Measurements from ENCODE around the gene IL15RA.

Gene IL15RA, protein sequence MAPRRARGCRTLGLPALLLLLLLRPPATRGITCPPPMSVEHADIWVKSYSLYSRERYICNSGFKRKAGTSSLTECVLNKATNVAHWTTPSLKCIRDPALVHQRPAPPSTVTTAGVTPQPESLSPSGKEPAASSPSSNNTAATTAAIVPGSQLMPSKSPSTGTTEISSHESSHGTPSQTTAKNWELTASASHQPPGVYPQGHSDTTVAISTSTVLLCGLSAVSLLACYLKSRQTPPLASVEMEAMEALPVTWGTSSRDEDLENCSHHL

GRCh38 chr10:5977471-5978229 is at the start of gene IL15RA:
TSS of gene IL15RA (minus strand) at chr10:5977543. CDS start at chr10:5977492, 51 bp downstream.
- Histone ChIP-seq H3K27me3 (ENCODE audit: low read depth, low read length) (no peaks in the 10 kb centered on the region), H3K4me1 (ENCODE audit: control insufficient read depth in 1 of 2, insufficient read depth in 2 of 2, low read length in 2 of 2) (peaks cover 0 to 7% of the 10 kb centered on the region in 2 donors), H3K27ac (ENCODE audit: low read length) (peak within 1 kb of the TSS; percentile 83), H3K36me3 (ENCODE audit: control insufficient read depth in 1 of 2, insufficient read depth in 2 of 2, low read length in 2 of 2) (no peaks in the 10 kb centered on the region), H3K9me3 (ENCODE audit: control insufficient read depth in 1 of 2, low read length in 2 of 2) (no peaks in the 10 kb centered on the region), H3K4me3 (ENCODE audit: low read depth in 1 of 2, low read length in 2 of 2) (peak within 1 kb of the TSS; percentile 76 to 95)

- H3K27ac ChIP-seq (ENCODE audit: low read length) = no peak overlapping the region
- no peak overlapping the region for H3K4me3 ChIP-seq (ENCODE audit: low read depth in 1 of 2, low read length in 2 of 2)
- no peaks in the 10 kb centered on the region for H3K27me3 ChIP-seq (ENCODE audit: low read depth, low read length)
- H3K9me3 ChIP-seq (ENCODE audit: control insufficient read depth in 1 of 2, low read length in 2 of 2) = peaks cover 0 to 4% of the 10 kb centered on the region in 2 donors
- H3K36me3 ChIP-seq (ENCODE audit: control insufficient read depth in 1 of 2, insufficient read depth in 2 of 2, low read length in 2 of 2) = no peaks in the 10 kb centered on the region
- H3K4me1 ChIP-seq (ENCODE audit: control insufficient read depth in 1 of 2, insufficient read depth in 2 of 2, low read length in 2 of 2) = no peaks in the 10 kb centered on the region
Measured at GRCh38 chr10:6025683-6026255, 48.4 kb upstream of the IL15RA start.

DNA sequence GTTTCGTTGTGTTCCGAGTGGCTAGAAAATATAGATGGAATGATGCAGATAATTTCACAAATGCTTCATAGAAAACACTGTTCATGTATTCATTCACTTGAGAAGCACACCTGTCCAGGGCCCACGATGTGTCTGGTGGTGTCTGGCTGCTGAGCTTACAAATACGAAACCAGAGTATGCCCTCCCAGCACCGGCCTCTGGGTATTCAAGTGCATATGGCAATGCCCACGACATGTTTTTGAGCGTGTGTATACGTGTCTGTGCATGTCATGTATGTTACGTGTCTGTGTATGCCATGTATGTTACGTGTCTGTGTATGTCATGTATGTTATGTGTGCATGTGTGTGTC is 47.0 kb upstream of the IL15RA start:
- H3K27me3 ChIP-seq (ENCODE audit: low read depth, low read length) = no peaks in the 10 kb centered on the region
- no peaks in the 10 kb centered on the region for H3K4me1 ChIP-seq (ENCODE audit: control insufficient read depth in 1 of 2, insufficient read depth in 2 of 2, low read length in 2 of 2)
- no peak overlapping the region for H3K4me3 ChIP-seq (ENCODE audit: low read depth in 1 of 2, low read length in 2 of 2)
- no peak overlapping the region for H3K27ac ChIP-seq (ENCODE audit: low read length)
- H3K9me3 ChIP-seq (ENCODE audit: control insufficient read depth in 1 of 2, low read length in 2 of 2) = no peaks in the 10 kb centered on the region
- H3K36me3 ChIP-seq (ENCODE audit: control insufficient read depth in 1 of 2, insufficient read depth in 2 of 2, low read length in 2 of 2) = no peaks in the 10 kb centered on the region

- Histone ChIP-seq H3K27ac (ENCODE audit: low read length) (no peak overlapping the region), H3K36me3 (ENCODE audit: control insufficient read depth in 1 of 2, insufficient read depth in 2 of 2, low read length in 2 of 2) (no peaks in the 10 kb centered on the region), H3K9me3 (ENCODE audit: control insufficient read depth in 1 of 2, low read length in 2 of 2) (no peaks in the 10 kb centered on the region), H3K4me1 (ENCODE audit: control insufficient read depth in 1 of 2, insufficient read depth in 2 of 2, low read length in 2 of 2) (no peaks in the 10 kb centered on the region), H3K4me3 (ENCODE audit: low read depth in 1 of 2, low read length in 2 of 2) (no peak overlapping the region), H3K27me3 (ENCODE audit: low read depth, low read length) (no peaks in the 10 kb centered on the region)
Measured at GRCh38 chr10:6023661-6024333, 46.5 kb upstream of the IL15RA start.

DNA sequence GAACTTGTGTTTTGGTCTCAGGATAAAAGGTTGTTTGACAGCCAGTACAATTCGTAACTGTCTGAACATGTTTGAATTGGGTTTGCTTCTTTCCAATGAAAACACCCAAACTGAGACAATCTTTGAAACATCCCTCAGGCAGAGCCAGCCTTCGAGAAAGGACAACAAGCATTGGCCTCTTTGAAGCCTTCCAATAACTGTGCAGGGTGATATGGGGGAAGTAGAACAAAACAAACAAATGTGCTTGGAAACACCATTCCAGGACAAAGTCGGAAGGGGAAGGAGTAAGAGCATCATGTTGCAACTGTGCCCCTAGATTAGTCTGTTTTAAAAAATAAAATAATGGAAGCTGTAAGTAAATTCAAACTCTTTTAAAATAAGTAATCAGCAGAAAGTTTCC is 45.3 kb upstream of the IL15RA start:
- H3K4me1 ChIP-seq (ENCODE audit: control insufficient read depth in 1 of 2, insufficient read depth in 2 of 2, low read length in 2 of 2) = no peaks in the 10 kb centered on the region
- no peaks in the 10 kb centered on the region for H3K9me3 ChIP-seq (ENCODE audit: control insufficient read depth in 1 of 2, low read length in 2 of 2)
- no peak overlapping the region for H3K4me3 ChIP-seq (ENCODE audit: low read depth in 1 of 2, low read length in 2 of 2)
- no peak overlapping the region for H3K27ac ChIP-seq (ENCODE audit: low read length)
- H3K27me3 ChIP-seq (ENCODE audit: low read depth, low read length) = no peaks in the 10 kb centered on the region
- H3K36me3 ChIP-seq (ENCODE audit: control insufficient read depth in 1 of 2, insufficient read depth in 2 of 2, low read length in 2 of 2) = no peaks in the 10 kb centered on the region

- no peaks in the 10 kb centered on the region for H3K9me3 ChIP-seq (ENCODE audit: control insufficient read depth in 1 of 2, low read length in 2 of 2)
- no peak overlapping the region for H3K27ac ChIP-seq (ENCODE audit: low read length)
- no peaks in the 10 kb centered on the region for H3K4me1 ChIP-seq (ENCODE audit: control insufficient read depth in 1 of 2, insufficient read depth in 2 of 2, low read length in 2 of 2)
- H3K4me3 ChIP-seq (ENCODE audit: low read depth in 1 of 2, low read length in 2 of 2) = no peak overlapping the region
- no peaks in the 10 kb centered on the region for H3K36me3 ChIP-seq (ENCODE audit: control insufficient read depth in 1 of 2, insufficient read depth in 2 of 2, low read length in 2 of 2)
- H3K27me3 ChIP-seq (ENCODE audit: low read depth, low read length) = no peaks in the 10 kb centered on the region
Measured at GRCh38 chr10:6020826-6021225, 43.5 kb upstream of the IL15RA start.

DNA sequence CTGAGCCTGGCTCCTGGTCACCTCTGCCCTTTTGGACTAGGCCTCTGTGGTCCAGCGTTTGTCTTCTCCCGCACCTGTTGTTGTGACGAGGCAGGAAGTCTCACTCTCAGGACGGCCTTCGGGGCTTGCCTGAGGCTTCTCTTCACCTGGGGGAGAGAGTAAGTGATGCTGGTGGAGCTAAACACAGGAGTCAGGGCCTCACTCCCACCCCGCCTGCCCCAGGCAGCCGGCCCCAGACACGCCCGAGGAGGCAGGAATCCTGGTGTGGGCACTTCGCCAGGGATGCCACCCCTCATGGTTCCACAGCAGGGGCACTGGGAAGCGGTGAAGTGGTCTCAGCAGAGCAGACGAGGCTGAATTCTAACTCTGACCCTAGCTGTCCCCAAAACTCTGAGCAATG is 42.5 kb upstream of the IL15RA start:
- H3K36me3 ChIP-seq (ENCODE audit: control insufficient read depth in 1 of 2, insufficient read depth in 2 of 2, low read length in 2 of 2) = no peaks in the 10 kb centered on the region
- no peaks in the 10 kb centered on the region for H3K4me1 ChIP-seq (ENCODE audit: control insufficient read depth in 1 of 2, insufficient read depth in 2 of 2, low read length in 2 of 2)
- no peak overlapping the region for H3K27ac ChIP-seq (ENCODE audit: low read length)
- no peak overlapping the region for H3K4me3 ChIP-seq (ENCODE audit: low read depth in 1 of 2, low read length in 2 of 2)
- no peaks in the 10 kb centered on the region for H3K27me3 ChIP-seq (ENCODE audit: low read depth, low read length)
- H3K9me3 ChIP-seq (ENCODE audit: control insufficient read depth in 1 of 2, low read length in 2 of 2) = no peaks in the 10 kb centered on the region

DNA sequence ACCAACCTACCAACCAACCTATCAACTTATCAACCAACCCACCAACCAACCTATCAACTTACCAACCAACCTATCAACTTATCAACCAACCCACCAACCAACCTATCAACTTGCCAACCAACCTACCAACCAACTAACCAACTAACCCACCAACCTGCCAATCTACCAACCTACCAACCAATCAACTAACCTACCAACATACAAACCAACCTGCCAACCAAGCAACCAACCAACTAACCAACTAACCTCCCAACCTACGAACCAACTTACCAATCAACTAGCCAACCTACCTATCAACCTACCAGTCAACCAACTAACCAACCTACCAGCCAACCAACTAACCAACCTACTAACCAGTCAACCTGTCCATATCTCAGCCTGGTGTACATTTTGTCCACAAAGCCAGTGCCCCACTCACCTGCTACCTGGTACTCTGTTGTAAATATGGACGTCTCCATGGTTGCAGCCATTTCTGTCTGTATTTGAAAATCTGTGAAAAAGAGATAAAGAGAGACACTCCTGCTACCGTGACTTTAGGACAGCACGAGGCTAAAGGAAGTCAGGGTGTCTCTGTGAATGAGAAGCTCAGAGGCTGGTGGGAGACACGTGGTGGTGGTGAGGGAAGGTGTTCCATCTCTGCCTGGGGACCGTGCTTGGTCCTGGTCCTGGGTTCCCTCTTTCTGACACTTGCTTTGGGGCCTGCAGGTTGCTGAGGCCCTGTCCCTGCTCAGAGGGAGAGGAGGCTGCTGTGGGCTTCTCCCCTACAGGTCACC is 41.9 kb upstream of the IL15RA start:
- H3K9me3 ChIP-seq (ENCODE audit: control insufficient read depth in 1 of 2, low read length in 2 of 2) = no peaks in the 10 kb centered on the region
- H3K4me3 ChIP-seq (ENCODE audit: low read depth in 1 of 2, low read length in 2 of 2) = no peak overlapping the region
- H3K27ac ChIP-seq (ENCODE audit: low read length) = no peak overlapping the region
- H3K27me3 ChIP-seq (ENCODE audit: low read depth, low read length) = no peaks in the 10 kb centered on the region
- no peaks in the 10 kb centered on the region for H3K4me1 ChIP-seq (ENCODE audit: control insufficient read depth in 1 of 2, insufficient read depth in 2 of 2, low read length in 2 of 2)
- H3K36me3 ChIP-seq (ENCODE audit: control insufficient read depth in 1 of 2, insufficient read depth in 2 of 2, low read length in 2 of 2) = no peaks in the 10 kb centered on the region

DNA sequence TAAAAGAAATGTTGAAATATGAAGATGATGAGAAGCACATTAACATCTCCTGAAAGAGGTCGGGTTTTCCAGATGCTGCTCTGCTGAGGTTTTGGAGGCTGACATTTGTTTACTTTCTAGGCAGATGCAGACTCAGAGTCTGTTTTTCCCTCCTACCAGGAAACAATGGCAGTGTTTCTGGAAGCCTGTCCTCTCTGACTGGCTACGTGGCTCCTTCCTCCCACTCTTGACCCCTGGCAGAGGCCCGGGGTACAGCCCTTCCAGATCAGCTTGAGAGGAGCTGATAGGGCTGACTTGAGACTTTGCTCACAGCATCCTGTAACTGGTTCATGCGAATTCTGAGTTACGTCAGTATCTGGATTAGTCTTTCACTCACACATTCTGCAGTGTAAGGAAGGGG is 41.1 kb upstream of the IL15RA start:
- Histone ChIP-seq H3K36me3 (ENCODE audit: control insufficient read depth in 1 of 2, insufficient read depth in 2 of 2, low read length in 2 of 2) (no peaks in the 10 kb centered on the region), H3K9me3 (ENCODE audit: control insufficient read depth in 1 of 2, low read length in 2 of 2) (no peaks in the 10 kb centered on the region), H3K27me3 (ENCODE audit: low read depth, low read length) (no peaks in the 10 kb centered on the region), H3K27ac (ENCODE audit: low read length) (no peak overlapping the region), H3K4me1 (ENCODE audit: control insufficient read depth in 1 of 2, insufficient read depth in 2 of 2, low read length in 2 of 2) (no peaks in the 10 kb centered on the region), H3K4me3 (ENCODE audit: low read depth in 1 of 2, low read length in 2 of 2) (no peak overlapping the region)

DNA sequence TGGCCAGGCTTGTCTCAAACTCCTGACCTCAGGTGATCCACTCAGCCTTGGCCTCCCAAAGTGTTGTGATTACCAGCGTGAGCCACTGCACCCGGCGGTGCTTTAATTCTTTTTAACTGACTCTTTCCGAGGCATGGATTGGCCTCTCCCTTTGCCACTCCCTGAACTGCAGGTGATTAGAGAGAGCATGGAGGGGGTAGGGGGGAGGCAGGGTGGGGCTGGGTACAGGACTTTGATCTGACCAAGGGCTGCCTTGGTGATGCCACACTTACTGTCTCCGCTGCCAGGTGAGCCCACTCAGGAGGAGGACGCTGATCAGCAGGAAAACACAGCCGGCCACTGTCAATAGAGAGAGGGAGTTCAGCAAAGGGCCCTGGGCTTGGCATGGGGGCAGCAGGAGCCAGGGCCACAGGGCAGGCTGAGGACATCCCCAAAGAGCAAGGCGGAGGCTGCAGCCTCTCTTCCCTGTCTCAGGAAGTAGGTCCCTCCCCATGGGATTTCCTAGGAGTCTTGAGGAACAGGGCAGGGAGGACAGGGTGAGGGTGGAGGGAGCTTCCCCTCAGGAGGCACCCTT is 40.5 kb upstream of the IL15RA start:
- Histone ChIP-seq H3K9me3 (ENCODE audit: control insufficient read depth in 1 of 2, low read length in 2 of 2) (no peaks in the 10 kb centered on the region), H3K4me1 (ENCODE audit: control insufficient read depth in 1 of 2, insufficient read depth in 2 of 2, low read length in 2 of 2) (no peaks in the 10 kb centered on the region), H3K4me3 (ENCODE audit: low read depth in 1 of 2, low read length in 2 of 2) (no peak overlapping the region), H3K27me3 (ENCODE audit: low read depth, low read length) (no peaks in the 10 kb centered on the region), H3K27ac (ENCODE audit: low read length) (no peak overlapping the region), H3K36me3 (ENCODE audit: control insufficient read depth in 1 of 2, insufficient read depth in 2 of 2, low read length in 2 of 2) (no peaks in the 10 kb centered on the region)
